Fibroblast of pulmonary artery (primary cell): ENCODE results near the gene BLOC1S3.

Experiments
- DNase-seq: peaks from one replicate; pipeline ENCODE4 v3.0.0-alpha.2; 2010; ENCODE audit warnings: low read depth
- H3K4me3 ChIP-seq: replicated peaks from 2 replicates; pipeline ENCODE4 v1.5.1; 2011; ENCODE audit warnings: low read depth, mild to moderate bottlenecking, control low read depth, low read length, moderate library complexity
- TF ChIP-seq, protein P1 (sequence below): IDR thresholded peaks from 2 replicates; pipeline ENCODE4 v1.5.1; 2011; ENCODE audit warnings: mild to moderate bottlenecking, control low read depth, low read length, inconsistent platforms; ENCODE audit errors: missing control alignments

The BLOC1S3 gene

GRCh38 chr19:45169602-45170001 lies 9.0 kb upstream of the BLOC1S3 start:
- no peak for DNase-seq
- no peak overlapping the region for H3K4me3 ChIP-seq
- TF ChIP-seq, protein P1, sequence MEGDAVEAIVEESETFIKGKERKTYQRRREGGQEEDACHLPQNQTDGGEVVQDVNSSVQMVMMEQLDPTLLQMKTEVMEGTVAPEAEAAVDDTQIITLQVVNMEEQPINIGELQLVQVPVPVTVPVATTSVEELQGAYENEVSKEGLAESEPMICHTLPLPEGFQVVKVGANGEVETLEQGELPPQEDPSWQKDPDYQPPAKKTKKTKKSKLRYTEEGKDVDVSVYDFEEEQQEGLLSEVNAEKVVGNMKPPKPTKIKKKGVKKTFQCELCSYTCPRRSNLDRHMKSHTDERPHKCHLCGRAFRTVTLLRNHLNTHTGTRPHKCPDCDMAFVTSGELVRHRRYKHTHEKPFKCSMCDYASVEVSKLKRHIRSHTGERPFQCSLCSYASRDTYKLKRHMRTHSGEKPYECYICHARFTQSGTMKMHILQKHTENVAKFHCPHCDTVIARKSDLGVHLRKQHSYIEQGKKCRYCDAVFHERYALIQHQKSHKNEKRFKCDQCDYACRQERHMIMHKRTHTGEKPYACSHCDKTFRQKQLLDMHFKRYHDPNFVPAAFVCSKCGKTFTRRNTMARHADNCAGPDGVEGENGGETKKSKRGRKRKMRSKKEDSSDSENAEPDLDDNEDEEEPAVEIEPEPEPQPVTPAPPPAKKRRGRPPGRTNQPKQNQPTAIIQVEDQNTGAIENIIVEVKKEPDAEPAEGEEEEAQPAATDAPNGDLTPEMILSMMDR: no peak

- no peak overlapping the region for H3K4me3 ChIP-seq
- TF ChIP-seq, protein P1: no peak
These were observed 8.2 kb upstream of the BLOC1S3 start for GRCh38 chr19:45170146-45171106.

GRCh38 chr19:45171211-45171623 lies 7.4 kb upstream of the BLOC1S3 start:
- TF ChIP-seq, protein P1: no peak
- H3K4me3 ChIP-seq: no peak overlapping the region
- no peak for DNase-seq

More at GRCh38 chr19:45170146-45171106, 8.2 kb upstream of the BLOC1S3 start:
- DNase-seq: no peak

- DNase-seq: no peak
- TF ChIP-seq, protein P1: no peak
- H3K4me3 ChIP-seq: no peak overlapping the region
These were observed 6.4 kb upstream of the BLOC1S3 start for GRCh38 chr19:45172173-45172572.

DNA sequence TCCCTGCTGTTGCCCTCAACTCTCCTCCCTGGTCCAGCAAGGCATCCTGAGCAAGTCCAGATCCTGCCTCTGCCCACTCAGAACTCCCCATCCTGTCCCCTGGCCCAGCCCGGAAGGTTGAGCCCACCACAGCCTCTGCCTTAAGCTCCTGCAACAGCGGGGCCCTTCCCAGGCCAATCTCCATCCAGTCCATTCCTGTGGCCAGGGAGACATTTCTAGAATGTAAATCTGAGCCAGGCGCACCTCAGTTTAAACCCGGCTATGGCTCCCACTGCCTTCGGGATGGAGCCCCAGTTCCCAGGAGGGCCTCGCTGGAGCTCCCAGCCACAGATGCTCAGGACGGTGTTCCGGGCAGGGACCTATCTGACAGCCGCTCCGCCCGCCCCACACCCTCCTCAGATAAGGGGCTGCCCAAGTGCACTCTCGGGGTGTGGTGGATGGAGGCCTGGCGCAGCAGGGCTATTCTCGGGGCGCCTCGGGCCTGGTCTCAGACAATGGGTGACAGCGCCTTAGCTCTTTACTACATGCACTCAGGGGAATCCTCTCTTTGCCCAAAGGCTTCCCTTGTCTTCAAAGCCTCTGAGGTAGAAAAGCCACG lies 5.9 kb upstream of the BLOC1S3 start:
- TF ChIP-seq, protein P1: no peak
- DNase-seq: no peak
- H3K4me3 ChIP-seq: no peak overlapping the region

DNA sequence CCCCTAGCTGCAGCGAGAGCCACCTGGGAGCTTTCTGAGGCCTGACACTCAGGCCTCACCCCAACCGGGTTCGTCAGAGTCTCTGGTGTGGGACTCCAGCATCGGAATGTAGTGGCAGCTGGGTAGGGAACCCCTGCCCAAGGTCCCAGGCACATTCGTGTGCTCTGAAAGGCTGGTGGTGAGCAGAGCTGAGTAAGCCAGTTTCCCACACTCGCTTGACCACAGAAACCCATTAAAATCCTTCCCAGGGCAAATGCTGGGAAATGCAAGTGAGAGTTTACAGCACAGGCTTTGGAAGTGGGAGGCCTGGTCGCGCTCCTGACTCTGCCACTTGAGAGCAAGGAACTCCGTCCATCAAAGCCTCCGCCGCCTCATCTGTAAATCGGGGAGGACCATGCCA lies 4.8 kb upstream of the BLOC1S3 start:
- TF ChIP-seq, protein P1: no peak
- DNase-seq: no peak

More for the DNA sequence above, 4.8 kb upstream of the BLOC1S3 start:
- H3K4me3 ChIP-seq: no peak overlapping the region
